GM10847 (cell line): ENCODE data around the gene TBCB.

ENCODE experiments used
- POLR2A ChIP-seq: IDR thresholded peaks from 2 replicates; pipeline ENCODE4 v1.6.1; 2011; ENCODE audit not compliant: insufficient read length; ENCODE audit errors: extremely low read depth

TBCB gene

DNA sequence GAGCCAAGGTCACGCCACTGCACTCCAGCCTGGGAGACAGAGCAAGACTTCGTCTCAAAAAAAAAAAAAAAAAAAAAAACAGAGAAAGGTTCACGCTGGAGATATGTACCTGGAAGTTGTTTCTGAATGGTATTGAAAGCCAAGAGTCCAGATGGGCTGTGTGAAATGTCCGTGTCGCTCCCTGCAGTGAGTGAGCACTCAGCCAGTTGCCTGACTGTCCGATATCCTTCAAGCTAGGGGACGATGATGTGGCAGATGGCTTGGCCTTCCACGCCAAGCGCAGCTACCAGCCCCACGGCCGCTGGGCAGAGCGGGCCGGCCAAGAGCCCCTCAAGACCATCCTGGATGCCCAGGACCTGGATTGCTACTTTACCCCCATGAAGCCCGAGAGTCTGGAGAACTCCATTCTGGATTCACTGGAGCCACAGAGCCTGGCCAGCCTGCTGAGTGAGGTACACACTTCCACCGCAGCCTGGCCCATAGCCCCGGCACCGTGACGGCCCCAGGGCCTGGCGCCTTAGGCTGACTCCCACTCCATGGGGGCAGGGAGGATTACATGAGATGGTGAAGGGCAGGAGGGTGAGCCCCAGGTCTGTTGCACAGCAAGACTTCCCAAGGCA lies 16.0 kb upstream of the TBCB start:
- TF ChIP-seq POLR2A = no peak

- TF ChIP-seq POLR2A = no peak
Observed at GRCh38 chr19:36100476-36100875, 14.8 kb upstream of the TBCB start.

GRCh38 chr19:36101550-36102327 lies 13.5 kb upstream of the TBCB start:
- no peak for TF ChIP-seq POLR2A

GRCh38 chr19:36103040-36103626 lies 12.1 kb upstream of the TBCB start:
- no peak for TF ChIP-seq POLR2A

GRCh38 chr19:36103842-36104552 lies 11.3 kb upstream of the TBCB start:
- no peak for TF ChIP-seq POLR2A

- no peak for TF ChIP-seq POLR2A
Observed at GRCh38 chr19:36106441-36106840, 8.8 kb upstream of the TBCB start.

DNA sequence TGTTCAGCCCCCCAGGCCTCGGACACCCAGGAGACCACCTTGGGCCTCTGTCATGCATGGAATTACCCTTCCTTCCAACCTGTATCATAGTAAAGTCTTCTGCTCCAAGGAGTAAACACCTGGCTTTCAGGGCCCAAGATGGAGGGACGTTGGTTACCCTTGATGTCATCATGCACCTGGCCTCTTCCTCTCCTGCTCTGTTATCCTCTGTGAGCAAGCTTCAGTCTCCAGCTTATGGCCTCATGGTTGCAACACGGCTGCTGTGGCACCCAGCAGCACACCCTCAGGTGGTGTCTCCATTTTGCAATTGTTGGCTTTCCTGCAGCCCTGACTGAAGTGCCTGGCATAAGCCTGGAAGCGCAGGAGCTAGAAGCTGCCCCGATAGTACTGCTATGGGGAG lies 8.3 kb upstream of the TBCB start:
- TF ChIP-seq POLR2A = no peak

- no peak for TF ChIP-seq POLR2A
Observed at GRCh38 chr19:36108684-36109083, 6.6 kb upstream of the TBCB start.

GRCh38 chr19:36110487-36111199 lies 4.6 kb upstream of the TBCB start, which contains the start of gene OVOL3:
TSS of gene OVOL3 (plus strand) at chr19:36111143. CDS start at chr19:36111203, 60 bp downstream.
- no peak for TF ChIP-seq POLR2A

DNA sequence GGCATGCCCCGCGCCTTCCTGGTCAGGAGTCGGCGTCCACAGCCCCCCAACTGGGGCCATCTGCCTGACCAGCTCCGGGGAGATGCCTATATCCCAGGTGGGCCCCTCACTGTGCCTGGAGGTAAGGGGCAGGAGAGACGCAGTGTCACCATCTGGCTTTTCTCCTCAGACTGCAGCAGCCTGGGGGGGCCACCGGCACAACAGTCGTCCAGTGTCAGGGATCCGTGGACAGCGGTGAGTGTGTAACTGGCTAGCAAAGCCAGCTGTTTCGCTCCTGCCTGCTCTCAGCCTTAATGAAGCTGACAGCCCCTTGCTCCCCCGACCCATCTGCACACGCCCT lies 4.1 kb upstream of the TBCB start:
- TF ChIP-seq POLR2A = no peak

DNA sequence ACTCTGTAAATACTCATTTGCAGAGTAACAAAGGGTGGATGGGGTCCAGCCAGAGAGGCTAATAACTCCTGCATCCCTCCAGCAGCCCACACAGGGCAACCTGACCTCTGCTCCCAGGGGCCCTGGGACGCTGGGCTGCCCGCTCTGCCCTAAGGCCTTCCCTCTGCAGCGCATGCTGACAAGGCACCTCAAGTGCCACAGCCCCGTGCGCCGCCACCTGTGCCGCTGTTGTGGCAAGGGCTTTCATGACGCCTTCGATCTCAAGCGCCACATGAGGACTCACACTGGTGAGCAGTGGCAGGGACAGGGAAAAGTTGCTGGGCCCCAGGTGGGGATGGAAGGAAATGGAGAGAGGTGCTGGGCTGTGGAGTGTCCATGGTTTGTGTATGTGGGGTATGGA lies 2.6 kb upstream of the TBCB start:
- TF ChIP-seq POLR2A = no peak

DNA sequence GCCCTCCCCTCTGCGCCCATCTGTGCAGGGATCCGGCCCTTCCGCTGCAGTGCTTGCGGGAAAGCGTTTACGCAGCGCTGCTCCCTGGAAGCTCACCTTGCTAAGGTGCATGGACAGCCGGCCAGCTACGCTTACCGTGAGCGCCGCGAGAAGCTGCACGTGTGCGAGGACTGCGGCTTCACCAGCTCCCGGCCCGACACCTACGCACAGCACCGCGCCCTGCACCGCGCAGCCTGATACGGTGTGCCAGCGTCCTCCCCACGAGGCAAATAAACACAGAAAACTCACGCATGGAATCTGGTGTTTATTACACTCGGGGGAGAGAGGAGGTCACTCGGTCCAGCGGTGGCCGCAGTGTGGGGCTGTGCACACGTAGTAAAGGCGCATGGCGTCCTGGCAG lies 1.8 kb upstream of the TBCB start:
- no peak for TF ChIP-seq POLR2A

DNA sequence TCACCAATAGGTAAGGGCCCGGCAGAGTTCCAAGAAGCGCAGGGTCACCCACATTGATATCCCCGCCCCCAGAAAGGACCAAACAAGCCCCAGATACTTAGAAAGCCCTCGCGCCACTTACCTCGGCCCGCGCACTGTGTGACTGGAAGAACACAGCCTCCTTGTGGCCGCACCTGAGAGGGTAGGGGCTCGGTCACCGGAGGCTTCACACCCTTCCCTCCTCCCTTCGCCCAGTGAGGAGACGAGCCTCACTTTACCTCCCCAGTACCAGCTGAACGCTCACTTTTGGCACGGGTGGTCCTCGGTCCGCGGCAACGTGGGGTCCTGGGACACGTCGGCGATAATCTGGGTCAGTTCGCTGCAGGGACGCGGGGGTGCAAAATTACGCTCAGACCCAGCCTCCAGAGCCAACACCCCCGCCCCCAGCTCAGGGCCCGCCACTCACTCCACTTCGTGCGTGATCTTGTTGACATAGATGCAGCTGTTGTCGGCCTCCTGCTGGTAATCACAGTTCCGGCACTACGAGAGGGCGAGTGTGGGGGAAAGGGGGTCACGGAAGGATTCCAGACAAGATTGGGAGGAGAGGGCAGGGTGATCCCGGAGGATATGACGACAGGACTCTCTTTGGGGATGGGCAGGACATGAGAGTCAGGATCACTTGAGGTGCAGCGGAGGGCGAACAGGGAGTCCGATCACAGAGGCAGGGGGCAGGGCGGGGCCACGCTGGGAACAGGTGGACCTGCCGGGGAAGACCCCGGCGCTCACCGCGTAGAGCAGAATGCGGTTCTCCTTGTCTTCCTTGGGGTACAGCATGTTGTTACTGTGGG lies 1.2 kb upstream of the TBCB start:
- TF ChIP-seq POLR2A = no peak

DNA sequence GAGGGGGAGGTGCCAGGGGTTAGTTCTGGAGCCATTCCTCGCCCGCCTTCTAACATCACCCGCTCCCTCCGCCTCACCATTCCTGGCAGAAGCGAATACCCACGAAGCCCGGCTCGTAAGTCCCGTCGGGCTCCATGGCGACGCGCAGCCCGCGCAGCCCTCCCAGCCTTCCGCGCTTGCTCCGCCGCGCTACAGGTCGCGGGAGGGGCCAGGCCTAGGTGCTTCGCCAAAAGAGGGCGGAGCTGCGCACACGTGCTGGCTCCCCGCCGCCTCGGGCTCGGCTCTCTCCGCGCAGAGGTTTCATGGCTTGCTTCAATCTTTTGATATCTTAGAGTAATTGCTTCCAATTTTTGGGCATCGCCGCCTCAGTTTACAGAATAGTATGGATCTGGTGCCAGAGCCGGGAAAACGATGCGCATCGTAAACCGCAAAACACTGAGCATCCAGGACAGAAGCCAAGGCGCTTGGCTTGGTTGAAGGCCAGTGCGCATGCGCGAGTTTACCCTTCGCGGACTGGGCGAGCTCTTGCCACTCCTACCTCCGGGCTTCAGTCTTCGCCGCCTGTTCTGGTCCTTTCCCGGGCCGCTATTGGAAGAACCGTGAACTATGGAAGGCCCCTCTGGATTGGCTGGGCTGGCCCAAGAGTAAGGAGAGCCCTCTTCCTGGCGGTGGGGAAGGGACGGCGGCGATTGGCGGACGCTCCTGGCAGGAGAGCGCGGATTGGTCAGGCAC lies 381 bp upstream of the TBCB start, which contains the start of gene POLR2I:
Gene POLR2I (minus strand): TSS at position 155 of the 732 bp plus-strand sequence. CDS start 19 bp downstream, at position 136.
- TF ChIP-seq POLR2A = peak; percentile 73
